ENCODE data around the gene ALS2. TPM values are rescaled to one million over a fixed set of nuclear protein-coding genes. Genes with fewer than 3 reads are reported as not detected.

Gene ALS2
- total RNA-seq, 1 experiment from 2014 or later, result 47.5 TPM

DNA sequence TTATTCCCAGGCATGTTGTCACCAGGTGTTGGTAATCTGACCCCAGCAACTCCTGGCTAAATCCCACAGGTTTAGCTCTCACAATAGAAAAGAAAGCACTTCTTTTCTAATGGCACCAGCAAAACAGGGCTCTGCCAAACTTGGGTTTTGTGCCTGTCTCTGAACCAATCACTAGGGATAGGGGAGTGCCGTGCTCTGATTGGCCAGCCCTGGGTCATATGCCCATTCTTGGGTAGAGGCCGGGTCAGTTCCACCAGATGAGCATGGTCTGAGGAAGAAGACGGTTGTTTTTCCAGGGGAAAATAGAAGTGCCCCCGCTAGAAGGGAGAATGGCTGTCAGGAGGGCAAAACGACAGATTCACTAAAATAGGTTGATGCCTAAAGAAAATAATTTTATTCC is 40.3 kb upstream of the ALS2 start:
- no peak for DNase-seq (ENCODE audit: low read depth, low spot score)
- in situ Hi-C loops (cut with HindIII; ENCODE audit: low pct_unique_long_range_greater_than_20kb, low sequenced_read_pairs), result no loop called here
- BruUV-seq (replicated peaks), result no TSS peak
- intact Hi-C loops (cut with micrococcal nuclease; ENCODE audit: unreplicated experiment), result no loop called here
- Histone ChIP-seq H3K4me3 (ENCODE audit: low read depth in 2 of 2, low read length in 2 of 2) (no peak overlapping the region), H3K27me3 (ENCODE audit: control insufficient read depth, insufficient read depth, low read length) (no peaks in the 10 kb centered on the region), H3K27ac (ENCODE audit: low read length) (no peak overlapping the region), H3K9me3 (ENCODE audit: control insufficient read depth, insufficient read depth, low read depth, low read length) (no peaks in the 10 kb centered on the region), H3K36me3 (ENCODE audit: control insufficient read depth, insufficient read depth, low read length) (no peaks in the 10 kb centered on the region), H3K4me1 (ENCODE audit: control insufficient read depth, insufficient read depth, low read length) (no peaks in the 10 kb centered on the region)
- ATAC-seq, result no peak
- CTCF ChIA-PET, result no interaction called here
- POLR2A ChIA-PET, result no interaction called here
- TF ChIP-seq, protein P1, sequence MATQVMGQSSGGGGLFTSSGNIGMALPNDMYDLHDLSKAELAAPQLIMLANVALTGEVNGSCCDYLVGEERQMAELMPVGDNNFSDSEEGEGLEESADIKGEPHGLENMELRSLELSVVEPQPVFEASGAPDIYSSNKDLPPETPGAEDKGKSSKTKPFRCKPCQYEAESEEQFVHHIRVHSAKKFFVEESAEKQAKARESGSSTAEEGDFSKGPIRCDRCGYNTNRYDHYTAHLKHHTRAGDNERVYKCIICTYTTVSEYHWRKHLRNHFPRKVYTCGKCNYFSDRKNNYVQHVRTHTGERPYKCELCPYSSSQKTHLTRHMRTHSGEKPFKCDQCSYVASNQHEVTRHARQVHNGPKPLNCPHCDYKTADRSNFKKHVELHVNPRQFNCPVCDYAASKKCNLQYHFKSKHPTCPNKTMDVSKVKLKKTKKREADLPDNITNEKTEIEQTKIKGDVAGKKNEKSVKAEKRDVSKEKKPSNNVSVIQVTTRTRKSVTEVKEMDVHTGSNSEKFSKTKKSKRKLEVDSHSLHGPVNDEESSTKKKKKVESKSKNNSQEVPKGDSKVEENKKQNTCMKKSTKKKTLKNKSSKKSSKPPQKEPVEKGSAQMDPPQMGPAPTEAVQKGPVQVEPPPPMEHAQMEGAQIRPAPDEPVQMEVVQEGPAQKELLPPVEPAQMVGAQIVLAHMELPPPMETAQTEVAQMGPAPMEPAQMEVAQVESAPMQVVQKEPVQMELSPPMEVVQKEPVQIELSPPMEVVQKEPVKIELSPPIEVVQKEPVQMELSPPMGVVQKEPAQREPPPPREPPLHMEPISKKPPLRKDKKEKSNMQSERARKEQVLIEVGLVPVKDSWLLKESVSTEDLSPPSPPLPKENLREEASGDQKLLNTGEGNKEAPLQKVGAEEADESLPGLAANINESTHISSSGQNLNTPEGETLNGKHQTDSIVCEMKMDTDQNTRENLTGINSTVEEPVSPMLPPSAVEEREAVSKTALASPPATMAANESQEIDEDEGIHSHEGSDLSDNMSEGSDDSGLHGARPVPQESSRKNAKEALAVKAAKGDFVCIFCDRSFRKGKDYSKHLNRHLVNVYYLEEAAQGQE (IDR thresholded peaks at IDR 0.05; ENCODE audit: insufficient read depth in 1 of 2, low read depth in 2 of 2, low read length in 1 of 2), result no peak
- no peak for TF ChIP-seq TCF7L2 (IDR thresholded peaks at IDR 0.05; ENCODE audit: low read depth, low read length)
- TF ChIP-seq POLR2AphosphoS5 (IDR thresholded peaks at IDR 0.05; ENCODE audit: low read depth, low read length), result no peak
- no peak for TF ChIP-seq SIN3A (IDR thresholded peaks at IDR 0.05; ENCODE audit: borderline replicate concordance, insufficient read depth, low read depth, low read length)
- TF ChIP-seq, protein P2, sequence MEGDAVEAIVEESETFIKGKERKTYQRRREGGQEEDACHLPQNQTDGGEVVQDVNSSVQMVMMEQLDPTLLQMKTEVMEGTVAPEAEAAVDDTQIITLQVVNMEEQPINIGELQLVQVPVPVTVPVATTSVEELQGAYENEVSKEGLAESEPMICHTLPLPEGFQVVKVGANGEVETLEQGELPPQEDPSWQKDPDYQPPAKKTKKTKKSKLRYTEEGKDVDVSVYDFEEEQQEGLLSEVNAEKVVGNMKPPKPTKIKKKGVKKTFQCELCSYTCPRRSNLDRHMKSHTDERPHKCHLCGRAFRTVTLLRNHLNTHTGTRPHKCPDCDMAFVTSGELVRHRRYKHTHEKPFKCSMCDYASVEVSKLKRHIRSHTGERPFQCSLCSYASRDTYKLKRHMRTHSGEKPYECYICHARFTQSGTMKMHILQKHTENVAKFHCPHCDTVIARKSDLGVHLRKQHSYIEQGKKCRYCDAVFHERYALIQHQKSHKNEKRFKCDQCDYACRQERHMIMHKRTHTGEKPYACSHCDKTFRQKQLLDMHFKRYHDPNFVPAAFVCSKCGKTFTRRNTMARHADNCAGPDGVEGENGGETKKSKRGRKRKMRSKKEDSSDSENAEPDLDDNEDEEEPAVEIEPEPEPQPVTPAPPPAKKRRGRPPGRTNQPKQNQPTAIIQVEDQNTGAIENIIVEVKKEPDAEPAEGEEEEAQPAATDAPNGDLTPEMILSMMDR (IDR thresholded peaks at IDR 0.05), result no peak

DNA sequence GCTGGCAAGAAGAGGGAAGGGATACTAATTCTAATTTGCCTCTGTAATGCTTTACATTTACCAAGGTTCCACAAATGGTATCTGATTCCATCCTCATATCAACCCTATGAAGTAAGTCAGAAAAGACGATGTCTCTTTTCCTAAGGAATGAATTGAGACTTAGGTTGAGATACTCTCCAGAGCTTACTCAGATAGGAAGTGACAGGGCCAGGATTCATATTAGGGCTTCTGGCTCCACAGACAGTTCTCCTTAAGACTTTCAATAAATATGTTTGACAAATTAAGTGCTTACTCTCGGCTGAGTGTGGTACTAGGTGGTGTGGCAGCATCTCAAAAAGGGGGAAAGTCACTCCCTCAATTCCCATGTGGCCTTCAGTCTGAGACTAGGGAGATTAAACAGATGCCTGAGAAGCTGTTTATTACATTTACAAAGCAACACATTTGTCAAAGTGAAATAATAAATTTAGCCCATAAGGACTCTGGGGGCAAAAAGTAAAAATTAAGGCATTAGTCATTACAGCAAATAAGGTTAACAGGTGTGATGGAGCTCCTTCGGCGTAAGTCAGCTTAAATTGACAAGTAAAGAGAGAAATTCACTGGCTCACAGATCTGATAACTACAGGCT is 39.8 kb upstream of the ALS2 start:
- DNase-seq (ENCODE audit: low read depth, low spot score), result no peak
- TF ChIP-seq, protein P2 (IDR thresholded peaks at IDR 0.05), result no peak
- TF ChIP-seq POLR2AphosphoS5 (IDR thresholded peaks at IDR 0.05; ENCODE audit: low read depth, low read length), result no peak
- Histone ChIP-seq H3K4me1 (ENCODE audit: control insufficient read depth, insufficient read depth, low read length) (no peaks in the 10 kb centered on the region), H3K4me3 (ENCODE audit: low read depth in 2 of 2, low read length in 2 of 2) (no peak overlapping the region), H3K36me3 (ENCODE audit: control insufficient read depth, insufficient read depth, low read length) (no peaks in the 10 kb centered on the region), H3K27me3 (ENCODE audit: control insufficient read depth, insufficient read depth, low read length) (no peaks in the 10 kb centered on the region), H3K27ac (ENCODE audit: low read length) (no peak overlapping the region), H3K9me3 (ENCODE audit: control insufficient read depth, insufficient read depth, low read depth, low read length) (no peaks in the 10 kb centered on the region)
- in situ Hi-C loops (cut with HindIII; ENCODE audit: low pct_unique_long_range_greater_than_20kb, low sequenced_read_pairs), result no loop called here
- POLR2A ChIA-PET, result no interaction called here
- BruUV-seq (replicated peaks), result no TSS peak
- CTCF ChIA-PET, result interaction anchor here (0.6 kb wide), 1 partner anchor 28 kb away, joined by 6 read pairs; no protein-coding TSS in a partner anchor
- intact Hi-C loops (cut with micrococcal nuclease; ENCODE audit: unreplicated experiment), result no loop called here
- ATAC-seq, result no peak

Data from Panc1 (cell line).